T-helper 1 cell treated with Interleukin-12 subunit alpha and Interleukin-12 subunit beta and Interleukin-4 antibody, amounts not matched to agents 30 ng/mL and 1 ng/mL, for 36 hours (primary cell): ENCODE measurements around the gene ANXA6. TPM values are rescaled to one million over a fixed set of nuclear protein-coding genes. Genes with fewer than 3 reads are reported as not detected.

Experiments
- intact Hi-C: fragments of 100-400 bp; cut with micrococcal nuclease; formaldehyde crosslinking; loops from one replicate; pipeline ENCODE4 v1.15.1; 2024
- total RNA-seq: library from RNA; stranded (reverse); gene quantifications from 2 replicates; pipeline ENCODE4 v1.2.3, GENCODE V29; 2022

Gene ANXA6
- total RNA-seq, 1 donor from 2014 or later: 470 TPM

DNA sequence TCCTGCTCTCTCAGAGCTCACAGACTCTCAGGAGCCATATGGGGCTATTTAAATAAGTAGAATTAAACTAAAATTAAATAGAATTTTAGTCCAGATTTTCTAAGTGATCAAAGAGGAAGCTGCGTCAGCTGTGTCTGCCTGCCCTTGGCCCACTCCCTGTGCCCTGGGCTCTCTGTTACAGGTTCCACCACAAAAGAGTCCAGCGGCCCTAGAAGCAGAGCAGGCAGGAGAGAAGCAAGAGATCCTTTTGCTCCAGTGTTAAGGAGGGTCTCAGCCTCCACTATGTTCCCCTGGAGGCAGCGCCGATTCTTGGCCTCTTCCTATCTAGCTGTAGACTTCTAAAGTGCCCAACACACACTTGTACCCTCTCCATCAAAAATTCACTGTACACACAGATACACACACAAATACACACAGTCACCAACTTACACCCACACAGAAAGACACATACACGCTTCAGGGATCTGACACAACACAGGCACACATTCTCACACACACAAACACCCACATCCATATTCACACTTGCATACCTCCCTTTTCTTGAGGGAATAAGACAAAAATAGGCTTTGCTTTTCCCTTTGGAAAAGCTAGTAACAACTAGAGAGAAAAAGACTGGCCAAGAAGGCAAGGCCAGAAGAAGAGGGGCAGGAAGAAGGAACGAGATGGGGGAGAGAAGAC, 71.2 kb downstream of the ANXA6 start:
- intact Hi-C loops: loop anchor here (2.0 to 10.0 kb wide), 5 partner anchors 64 to 1742 kb away; partner anchors contain the start of genes CD74, GRPEL2, RPS14 and TCOF1

DNA sequence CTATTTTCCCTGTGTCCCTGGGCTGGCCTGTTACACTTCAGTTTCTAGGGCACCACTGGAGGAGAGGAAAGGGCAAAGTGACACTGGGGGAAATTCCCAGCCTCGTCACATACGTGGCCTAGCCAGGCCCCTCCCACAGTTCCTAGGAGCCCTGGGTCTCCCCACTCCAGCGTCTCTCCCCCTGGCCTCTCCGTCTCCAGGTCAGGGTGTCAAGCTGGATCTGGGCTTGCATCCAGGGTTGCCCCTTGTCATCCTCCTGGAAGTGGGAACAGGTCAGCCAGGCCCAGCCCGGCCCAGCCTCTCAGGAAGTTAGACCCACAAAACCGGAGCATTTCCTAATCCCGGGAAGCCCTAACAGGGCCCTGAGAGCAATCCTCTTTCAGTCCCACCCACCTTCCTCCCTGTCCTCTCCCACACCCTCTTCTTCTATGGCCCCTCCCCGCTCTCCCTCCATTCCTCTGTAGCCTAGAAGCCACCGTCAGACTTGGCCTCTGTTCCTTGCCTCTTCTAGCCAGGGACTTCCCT, 72.0 kb downstream of the ANXA6 start:
- intact Hi-C loops: loop anchor here (1.0 to 10.0 kb wide), 6 partner anchors 8 to 1741 kb away; partner anchors contain the start of genes CD74, GRPEL2, RPS14 and TCOF1

DNA sequence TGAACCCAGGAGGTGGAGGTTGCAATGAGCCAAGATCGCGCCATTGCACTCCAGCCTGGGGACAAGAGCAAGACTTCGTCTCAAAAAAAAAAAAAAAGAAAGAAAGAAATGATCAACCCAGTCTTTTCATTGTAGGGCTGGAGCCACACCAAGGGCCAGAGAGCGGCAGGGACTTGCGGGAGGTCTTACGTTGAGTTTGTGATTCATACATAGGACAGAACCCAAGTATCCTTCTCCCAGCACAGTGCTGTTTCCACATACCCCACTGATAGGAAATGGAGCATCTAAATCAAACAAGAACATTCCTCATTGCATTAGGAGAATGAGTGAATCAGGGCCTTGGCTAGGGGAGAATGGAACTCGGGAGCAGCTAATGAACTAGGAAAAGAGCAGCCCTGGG, 73.2 kb downstream of the ANXA6 start:
- intact Hi-C loops: loop anchor here (5.0 to 10.0 kb wide), 5 partner anchors 302 to 1740 kb away; partner anchors contain the start of genes GRPEL2, SLC36A1 and TCOF1

DNA sequence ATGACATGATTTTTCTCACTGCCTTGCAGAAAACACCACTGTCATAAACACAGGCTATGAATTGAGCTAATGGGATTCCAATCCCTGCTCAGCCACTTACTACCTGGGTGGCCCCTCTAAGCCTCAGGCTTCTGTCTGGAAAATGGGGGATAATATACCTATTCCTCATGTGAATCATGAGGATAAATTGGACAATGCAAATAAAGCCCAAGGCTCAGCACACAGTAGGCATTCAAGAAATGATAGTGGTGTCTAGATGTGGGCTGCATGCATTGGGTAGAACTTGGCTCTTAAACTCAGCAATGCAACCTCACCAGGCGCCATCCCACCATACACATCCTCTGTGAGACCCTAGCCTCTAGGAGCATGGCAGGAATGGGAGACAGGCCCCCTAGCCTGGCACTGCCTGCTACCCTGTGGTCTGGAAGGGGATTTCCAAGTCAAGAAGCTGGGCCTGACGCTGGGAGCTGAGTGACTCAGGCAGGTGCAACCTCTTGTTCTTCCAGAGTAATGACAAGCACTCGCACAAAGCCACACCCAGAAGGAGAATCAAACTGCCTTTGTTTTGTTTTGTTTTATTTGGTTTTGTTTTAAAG, 74.4 kb downstream of the ANXA6 start:
- intact Hi-C loops: loop anchor here (5.0 to 10.0 kb wide), 5 partner anchors 301 to 1738 kb away; partner anchors contain the start of genes GRPEL2, SLC36A1 and TCOF1

DNA sequence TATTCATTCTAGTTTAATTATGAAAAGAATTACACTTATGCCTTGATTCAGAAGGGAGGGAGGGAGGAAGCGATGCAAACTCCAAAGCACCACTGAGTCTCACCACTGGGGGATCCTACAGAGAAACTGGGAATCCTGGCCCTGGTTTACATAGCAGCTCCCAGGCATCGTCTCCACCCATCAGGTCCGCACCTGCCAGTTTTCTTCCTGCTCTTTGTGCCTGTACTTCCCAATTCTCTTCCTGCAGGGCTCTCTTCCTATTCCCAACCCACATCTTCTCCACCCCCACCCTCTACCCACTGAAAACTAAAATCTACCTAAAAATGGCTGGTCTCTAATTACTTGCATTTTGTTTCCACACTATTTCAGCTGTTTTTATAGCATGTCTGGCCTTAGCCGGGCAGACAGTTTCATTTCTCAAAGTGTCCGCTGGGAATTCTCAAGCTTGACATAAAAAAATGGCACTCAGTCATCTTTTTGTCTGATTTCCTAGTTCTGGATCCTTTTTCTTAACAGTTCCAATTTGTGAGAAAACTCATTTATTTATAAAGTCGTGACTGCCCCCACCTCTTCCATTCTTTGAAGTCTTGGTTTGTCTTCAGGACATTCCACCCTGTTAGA, 75.2 kb downstream of the ANXA6 start:
- intact Hi-C loops: loop anchor here (5.0 to 10.0 kb wide), 5 partner anchors 300 to 1738 kb away; partner anchors contain the start of genes GRPEL2, SLC36A1 and TCOF1

DNA sequence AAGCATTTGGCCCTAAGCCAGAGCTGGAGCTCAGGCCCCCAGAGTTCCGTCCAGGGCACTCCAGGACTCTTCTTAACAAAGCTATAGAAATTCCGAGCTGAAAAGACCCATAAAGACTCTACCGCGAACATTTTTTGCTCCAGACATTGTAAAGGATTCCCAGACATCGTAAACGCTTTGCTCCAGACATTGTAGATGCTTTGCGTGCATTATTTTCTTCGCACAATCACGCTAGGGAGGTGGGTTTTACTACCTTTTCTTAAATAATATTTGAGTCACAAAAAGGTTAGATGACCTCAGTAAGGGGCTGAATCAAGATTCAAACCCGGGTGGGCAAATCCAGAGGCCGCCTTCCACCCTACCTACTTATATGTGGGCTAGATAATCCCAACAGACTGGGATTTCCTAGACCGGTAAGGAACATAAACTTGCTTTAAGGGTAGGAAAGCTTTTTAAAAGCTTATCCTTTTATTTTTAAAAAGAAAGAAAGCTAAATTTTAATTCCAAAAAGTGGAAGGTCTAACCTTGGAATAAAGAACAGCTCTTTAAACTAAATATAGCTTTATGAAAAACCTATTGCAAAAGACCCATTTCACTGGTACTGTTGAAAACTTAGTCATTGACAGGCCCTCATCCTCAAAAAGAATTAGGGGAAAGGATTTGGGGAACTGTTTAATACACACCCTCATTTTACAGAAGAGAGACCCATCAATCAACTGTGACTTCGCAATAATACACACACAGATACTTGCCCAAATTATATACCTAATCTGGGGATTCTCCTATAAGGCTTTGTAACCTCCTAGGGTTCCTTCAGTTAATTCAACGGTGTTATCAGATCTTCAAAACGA, 75.9 kb downstream of the ANXA6 start:
- intact Hi-C loops: loop anchor here (1.0 to 10.0 kb wide), 16 partner anchors 13 to 1737 kb away; partner anchors contain the start of genes ANXA6, G3BP1, GM2A and GRPEL2

DNA sequence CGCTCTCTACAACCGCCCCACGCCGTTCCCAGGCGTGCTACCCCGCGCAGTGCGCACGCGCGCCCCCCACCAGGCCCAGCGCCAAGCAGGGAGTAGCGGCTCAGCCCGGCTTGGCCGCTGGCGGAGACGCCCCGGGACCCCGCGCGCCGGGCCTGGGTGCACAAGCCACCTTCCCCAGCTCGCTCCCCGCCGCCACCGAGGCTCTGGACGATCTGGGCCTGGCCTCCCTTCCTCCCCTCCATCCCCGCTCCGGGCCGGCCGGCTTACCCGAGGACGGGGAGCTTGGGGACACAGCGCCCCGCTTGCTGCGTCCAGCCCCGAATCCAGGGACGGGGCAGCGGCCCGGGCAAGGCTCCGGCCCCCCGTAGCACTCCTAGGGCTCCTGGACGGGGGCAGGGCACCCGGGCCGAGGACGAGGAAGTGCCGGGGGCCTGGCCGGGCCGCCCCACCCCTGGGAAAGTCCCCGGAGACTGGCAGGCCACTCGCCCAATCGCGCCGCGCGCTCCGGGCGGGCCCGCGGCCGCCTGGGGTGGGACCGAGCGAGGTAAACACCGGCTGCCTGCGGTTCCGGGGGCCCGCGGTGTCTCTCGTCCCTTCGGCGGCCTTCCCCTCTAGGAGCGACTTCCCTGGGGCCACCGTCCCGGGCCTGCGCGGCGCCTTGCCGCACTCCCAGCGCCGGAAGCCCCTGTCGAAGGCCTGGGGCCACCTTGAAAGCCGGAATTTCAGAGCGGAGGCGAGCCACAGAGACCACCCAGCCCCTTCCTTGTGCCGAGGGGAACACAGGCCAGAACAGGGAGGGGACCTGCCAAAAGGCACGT, 76.8 kb downstream of the ANXA6 start, which contains the start of gene TNIP1:
Gene TNIP1 (minus strand): TSS at position 422 of the 818 bp plus-strand sequence. CDS start 15,939 bp downstream, outside the sequence.
- intact Hi-C loops: loop anchor here (1.0 to 10.0 kb wide), 17 partner anchors 14 to 1736 kb away; partner anchors contain the start of genes ANXA6, G3BP1, GM2A and GRPEL2

DNA sequence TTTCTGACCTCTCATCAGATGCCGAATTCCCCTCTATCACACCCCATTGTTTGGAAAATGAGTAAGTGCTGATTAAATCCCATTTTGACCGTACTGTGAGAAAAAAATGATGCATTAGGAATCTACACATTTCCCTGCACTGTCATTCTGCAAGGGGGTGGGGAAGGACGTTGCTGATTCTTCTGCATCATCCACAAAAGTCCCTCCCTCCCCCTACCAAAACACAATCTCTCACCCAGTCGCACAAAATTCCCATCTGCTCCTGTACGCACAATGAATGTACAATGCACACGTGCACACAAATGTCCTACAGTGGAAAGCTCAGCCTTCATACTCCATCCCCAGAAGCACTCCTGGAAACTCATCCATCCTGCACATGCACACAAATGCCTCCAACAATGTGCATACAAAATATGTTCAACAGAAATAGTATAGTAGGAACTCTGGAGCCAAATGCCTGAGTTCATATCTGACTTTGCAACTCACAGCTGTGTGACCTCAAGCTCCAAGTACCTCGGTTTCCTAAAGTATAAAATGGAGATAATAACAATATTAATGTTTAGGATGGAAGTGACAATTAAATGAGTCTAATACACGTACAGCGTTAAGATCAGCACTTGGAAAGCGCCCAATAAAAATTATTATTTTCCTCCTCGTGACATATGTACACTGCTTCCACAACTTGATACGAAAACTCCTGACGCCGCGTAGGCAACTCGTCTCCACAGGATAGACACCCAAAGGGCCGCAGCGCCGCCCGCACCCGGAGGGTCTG, 77.6 kb downstream of the ANXA6 start:
- intact Hi-C loops: loop anchor here (1.0 to 10.0 kb wide), 10 partner anchors 15 to 1735 kb away; partner anchors contain the start of genes G3BP1, GRPEL2, RBM22 and SLC36A1

DNA sequence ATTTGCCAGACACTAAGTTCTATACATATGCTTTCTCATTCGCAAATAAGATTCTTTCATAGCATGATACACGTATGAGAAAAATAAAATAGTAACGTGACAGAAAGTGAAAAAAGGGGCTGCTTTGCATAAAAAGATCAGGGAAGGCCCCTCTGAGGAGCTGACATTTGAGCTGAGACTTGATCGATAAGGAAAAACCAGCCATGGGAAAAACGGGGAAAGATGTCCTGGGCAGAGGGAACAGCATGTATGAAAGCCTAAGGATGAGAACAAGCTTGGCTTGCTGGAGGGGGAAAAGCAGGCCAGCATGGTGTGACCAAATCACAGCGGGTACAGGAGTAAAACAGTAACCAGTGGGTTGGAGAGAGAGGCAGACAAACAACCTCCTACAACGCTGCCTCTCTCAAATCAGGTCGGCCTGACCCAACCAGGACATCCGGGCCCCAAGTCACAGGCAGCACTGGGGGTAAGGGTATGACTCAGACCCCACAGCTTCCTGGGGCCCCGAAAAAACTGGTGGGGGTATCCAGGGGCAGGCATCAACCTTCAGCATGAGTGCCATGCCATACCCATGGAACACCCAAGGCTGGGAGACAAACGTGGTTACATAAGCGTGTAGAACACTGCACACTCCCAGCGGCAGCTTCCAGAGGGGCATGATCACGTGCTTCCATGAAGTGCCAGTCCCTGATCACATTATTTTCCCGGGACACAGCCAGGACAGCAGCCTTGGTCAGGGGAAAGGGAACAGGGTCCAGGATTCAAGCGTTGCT, 78.9 kb downstream of the ANXA6 start:
- intact Hi-C loops: loop anchor here (1.0 kb wide), 1 partner anchor 9 kb away; no protein-coding TSS in a partner anchor

DNA sequence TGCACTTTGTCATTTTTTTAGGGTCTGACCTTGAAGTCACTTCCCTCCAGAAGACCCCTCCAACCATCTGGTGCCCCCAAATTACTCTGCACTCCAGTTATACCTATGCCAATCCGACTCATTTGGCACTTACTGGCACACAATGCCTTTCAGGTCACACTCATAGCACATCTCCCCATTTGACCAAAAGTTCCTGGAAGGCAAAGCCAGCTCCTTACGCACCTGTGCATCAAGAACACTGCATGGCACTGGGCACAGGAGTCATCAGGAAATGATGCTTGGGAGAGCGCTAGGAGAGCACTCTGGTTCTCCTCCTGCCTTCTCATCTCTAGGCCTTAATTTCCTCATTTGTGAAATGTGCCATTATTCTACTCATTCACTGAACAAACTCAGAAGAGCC, 79.6 kb downstream of the ANXA6 start:
- intact Hi-C loops: loop anchor here (1.0 kb wide), 1 partner anchor 9 kb away; no protein-coding TSS in a partner anchor

DNA sequence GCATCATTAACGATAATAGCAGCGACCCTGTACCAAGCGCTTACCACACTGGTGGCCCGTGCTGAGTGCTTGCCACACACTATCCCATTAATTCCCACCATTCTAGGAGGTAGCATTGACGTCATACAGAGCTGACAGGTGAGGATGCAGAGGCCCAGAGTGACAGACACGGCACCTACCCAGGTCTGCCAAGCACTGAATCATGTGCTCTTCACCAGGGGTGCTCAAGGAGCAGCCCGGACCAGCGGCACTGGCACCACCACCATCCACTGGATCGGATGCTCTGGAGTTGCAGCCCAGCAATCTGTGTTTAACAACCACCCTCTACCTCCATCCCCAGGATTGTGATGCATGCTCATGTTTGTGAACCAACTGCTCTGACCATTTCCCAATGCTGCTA, 80.2 kb downstream of the ANXA6 start:
- intact Hi-C loops: no loop called here

DNA sequence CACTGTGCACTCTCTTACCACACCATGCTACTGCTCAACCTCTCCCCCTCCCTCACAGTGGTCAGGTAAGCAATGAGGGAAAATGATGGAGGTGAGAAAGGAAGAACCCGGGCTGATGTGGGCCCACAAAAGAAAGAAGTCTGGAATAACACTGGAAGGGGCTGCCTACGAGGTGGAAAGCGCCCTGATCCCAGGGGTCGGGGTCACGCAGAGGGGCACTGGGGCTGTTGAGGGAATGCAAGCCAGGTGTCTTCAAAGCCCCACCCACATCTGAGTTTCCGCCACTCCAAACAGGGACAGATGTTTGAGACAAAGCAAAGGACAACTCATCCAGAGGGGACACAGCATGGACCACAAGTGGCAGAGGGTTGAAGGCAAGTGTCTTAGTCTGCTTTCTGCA, 81.0 kb downstream of the ANXA6 start:
- intact Hi-C loops: no loop called here

DNA sequence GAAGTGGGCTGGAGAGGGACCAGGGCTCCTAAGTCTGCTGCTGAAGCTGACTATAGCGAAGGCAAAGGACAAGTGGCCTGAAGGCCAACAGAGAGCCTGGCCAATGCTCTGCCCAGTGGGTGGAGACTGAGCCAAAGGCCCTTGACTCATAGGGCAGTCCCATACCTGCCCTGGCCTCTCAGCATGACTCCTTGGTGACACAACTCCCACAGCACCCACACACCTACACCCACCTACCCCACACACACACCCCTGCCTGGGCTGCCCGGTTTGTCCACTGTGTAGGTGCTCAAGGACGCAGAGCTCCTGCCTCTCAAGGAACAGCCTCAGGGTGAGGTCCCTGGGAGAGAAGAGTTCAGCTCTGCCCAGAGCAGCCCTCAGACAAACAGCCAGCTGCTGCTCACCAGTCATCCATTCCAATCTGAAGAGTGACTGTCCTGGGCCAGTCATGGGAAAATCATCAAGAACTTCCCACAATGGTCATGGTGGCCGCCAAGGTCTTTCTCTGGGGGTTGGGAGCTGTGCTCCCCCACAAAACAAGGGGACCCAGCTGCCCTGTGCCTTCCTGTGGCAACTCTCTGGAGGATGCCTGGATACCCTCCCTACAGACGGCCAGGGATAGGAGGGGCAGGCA, 81.8 kb downstream of the ANXA6 start:
- intact Hi-C loops: no loop called here

DNA sequence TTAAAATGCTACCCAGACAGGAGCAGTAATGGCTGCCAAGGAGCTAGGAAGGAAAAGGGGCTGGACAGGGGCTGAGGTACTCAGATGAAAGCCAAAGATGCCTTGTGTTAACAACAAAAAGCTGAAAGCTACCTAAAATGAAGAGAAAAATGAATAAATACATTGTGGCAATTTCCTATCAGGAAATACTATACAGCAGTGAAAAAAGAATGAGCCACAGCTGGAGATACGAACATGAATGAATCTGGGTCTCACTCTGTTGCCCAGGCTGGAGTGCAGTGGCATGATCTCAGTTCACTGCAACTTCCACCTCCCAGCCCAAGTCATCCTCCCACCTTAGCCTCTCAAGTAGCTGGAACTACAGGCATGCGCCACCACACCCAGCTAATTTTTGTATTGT, 83.0 kb downstream of the ANXA6 start:
- intact Hi-C loops: no loop called here

DNA sequence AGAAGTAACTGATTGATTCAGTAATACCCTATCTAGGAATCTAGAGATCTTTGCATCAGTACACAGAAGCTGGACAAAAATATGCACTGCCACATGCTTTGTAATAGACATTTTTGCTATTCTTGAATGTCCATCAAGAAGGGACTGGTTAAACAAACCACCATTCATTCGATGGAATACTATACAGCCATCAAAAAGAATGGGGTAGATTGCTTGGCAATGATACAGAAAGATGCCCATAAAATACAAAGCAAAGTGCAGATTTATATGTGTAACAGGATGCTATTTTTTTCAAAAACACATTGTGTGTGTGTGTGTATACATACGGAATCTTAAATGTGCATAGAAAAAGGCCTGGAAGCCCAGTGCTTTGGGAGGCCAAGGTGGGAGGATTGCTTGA, 84.3 kb downstream of the ANXA6 start:
- intact Hi-C loops: no loop called here

DNA sequence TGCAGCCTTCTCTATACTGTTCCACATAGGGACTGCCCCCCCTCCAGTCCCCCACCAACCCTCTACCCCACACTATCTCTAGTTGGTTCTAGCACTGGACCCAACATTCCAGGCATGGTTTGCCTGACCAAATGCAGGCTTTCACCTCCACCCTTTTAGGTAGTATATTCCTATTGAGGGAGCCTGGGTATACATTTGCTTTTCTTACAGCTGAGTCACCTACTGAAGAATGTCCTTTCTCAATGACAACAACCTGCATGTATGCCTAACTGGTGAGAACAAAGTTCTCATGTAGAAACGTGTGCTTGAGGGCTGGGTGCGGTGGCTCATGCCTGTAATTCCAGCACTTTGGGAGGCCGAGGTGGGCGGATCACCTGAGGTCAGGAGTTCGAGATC, 85.0 kb downstream of the ANXA6 start:
- intact Hi-C loops: no loop called here

DNA sequence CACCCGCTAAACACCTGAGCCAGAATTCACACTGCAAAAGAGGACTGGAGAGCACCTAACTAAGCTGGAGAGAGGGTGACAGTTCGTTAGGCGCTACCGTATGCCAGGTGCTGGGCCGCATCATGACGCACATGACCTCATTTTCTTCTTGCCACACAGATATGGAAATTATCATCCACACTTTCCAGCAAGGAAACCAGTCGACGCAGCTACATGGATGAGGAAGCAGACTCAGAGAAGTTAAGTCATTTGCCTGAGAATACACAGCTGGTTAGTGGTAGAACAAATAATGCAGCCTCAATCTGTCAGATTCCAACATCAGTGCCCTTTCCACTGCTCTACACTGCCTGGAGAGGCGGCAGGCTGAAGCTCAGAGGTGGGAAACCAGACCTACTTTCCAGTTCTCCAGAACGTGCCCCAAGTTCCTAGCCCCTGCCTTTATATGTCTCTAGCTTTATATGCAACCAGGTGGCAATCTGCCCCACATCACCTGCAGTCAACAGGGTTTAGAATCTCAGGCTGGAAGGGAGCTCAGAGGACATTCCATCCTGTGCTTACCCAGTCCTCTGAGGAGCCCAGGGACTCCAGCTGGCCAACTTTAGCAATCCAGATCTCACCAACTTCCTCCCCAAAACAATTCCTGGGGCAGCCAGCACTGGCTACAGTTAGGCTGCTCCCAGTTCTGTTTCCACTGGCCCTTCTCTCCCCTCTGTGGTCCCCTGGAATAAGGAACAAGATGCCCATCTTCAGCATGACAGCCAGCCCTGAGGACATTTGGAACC, 85.5 kb downstream of the ANXA6 start:
- intact Hi-C loops: no loop called here
